Mammary epithelial cell (primary cell): ENCODE data around the gene ZFX.

Experiments
- CTCF ChIP-seq, 2 donors: IDR thresholded peaks in 1 of 2; conservative IDR thresholded peaks in 1 of 2; 2 replicates each; pipeline ENCODE4 v1.5.1; 2011 to 2012; ENCODE audit warnings: inconsistent platforms in 2 of 2, low read length in 2 of 2, mild to moderate bottlenecking in 2 of 2, control low read depth in 1 of 2, low read depth in 1 of 2; ENCODE audit not compliant: insufficient read depth in 1 of 2; ENCODE audit errors: extremely low read depth in 1 of 2
- EZH2 ChIP-seq: IDR thresholded peaks from 2 replicates; pipeline ENCODE4 v1.6.1; 2012; ENCODE audit warnings: low read length, inconsistent platforms, borderline replicate concordance

- TF ChIP-seq CTCF (conservative IDR thresholded peaks at IDR 0.05 in 1 of 2, IDR thresholded peaks at IDR 0.05 in 1 of 2; ENCODE audit: extremely low read depth in 1 of 2, insufficient read depth in 1 of 2, low read depth in 1 of 2, low read length in 2 of 2), result no peak
- no peak for TF ChIP-seq EZH2
These were observed 36.3 kb upstream of the ZFX start for GRCh38 chrX:24113181-24113580.
